GM12878 (cell line): Measurements from ENCODE around the gene ATF7. TPM values are rescaled to one million over a fixed set of nuclear protein-coding genes. Genes with fewer than 3 reads are reported as not detected.

Experiments
- ATAC-seq: fragments of 200-7000 bp; cut with Tn5 transposase; 3 replicates; pipeline ENCODE4 v1.9.1; 2020; ENCODE audit warnings: mild to moderate bottlenecking, moderate library complexity
- BruUV-seq: library from RNA; stranded (reverse); fragments of 400-500 nt; replicated peaks from 2 replicates; lab custom pipeline; 2021; lab: Mats Ljungman, UMichigan
- CTCF ChIA-PET: fragments of 300-600 bp; sonication (Branson Sonifier 250); formaldehyde crosslinking; extraction: SDS; loops from one replicate; lab custom pipeline; 2021; ENCODE audit warnings: inconsistent platforms; lab: Yijun Ruan, JAX
- POLR2A ChIA-PET: fragments of 350-600 bp; formaldehyde crosslinking; extraction: SDS; loops from one replicate; lab custom pipeline; 2021; ENCODE audit warnings: inconsistent platforms; lab: Charles Lee
- RAD21 ChIA-PET: fragments of 300-600 bp; sonication (Branson Sonifier 250); formaldehyde crosslinking; loops from one replicate; lab custom pipeline; 2023; ENCODE audit warnings: antibody characterized with exemption; ENCODE audit not compliant: unreplicated experiment; lab: Charles Lee
- SMC1A ChIA-PET: fragments of 300-600 bp; sonication (Branson Sonifier 250); formaldehyde crosslinking; loops from one replicate; lab custom pipeline; 2023; ENCODE audit not compliant: unreplicated experiment, uncharacterized antibody; lab: Charles Lee
- DNase-seq: peaks from one replicate; pipeline ENCODE4 v3.0.0-alpha.2; 2011; ENCODE audit warnings: low read depth, low spot score
- FAIRE-seq: peaks from 3 replicates; lab custom pipeline; 2011; peaks lifted over from hg19 to GRCh38; lab: Jason Lieb, UNC
- H2AFZ ChIP-seq: 2 replicates; pipeline ENCODE4 v1.6.0; 2011; ENCODE audit warnings: low read depth, low read length, control low read depth; ENCODE audit not compliant: control insufficient read depth
- H3K27ac ChIP-seq: 2 replicates; pipeline ENCODE4 v1.5.1; 2011; ENCODE audit warnings: control low read depth; ENCODE audit not compliant: control insufficient read depth, insufficient read depth
- H3K27me3 ChIP-seq, 2 experiments: replicated peaks in 1 of 2; 2 replicates each; pipeline versions ENCODE4 v1.6.0 to v1.6.1; 2011; ENCODE audit warnings: low read length in 1 of 2; ENCODE audit not compliant: control insufficient read depth in 2 of 2, insufficient read depth in 2 of 2
- H3K36me3 ChIP-seq, 2 experiments: 2 replicates each; pipeline ENCODE4 v1.5.1; 2011; ENCODE audit warnings: low read length in 1 of 2; ENCODE audit not compliant: control insufficient read depth in 2 of 2, insufficient read depth in 2 of 2
- H3K4me1 ChIP-seq: 2 replicates; pipeline ENCODE4 v1.6.1; 2011; ENCODE audit warnings: mild to moderate bottlenecking, low read length, moderate library complexity, mixed read lengths; ENCODE audit not compliant: control insufficient read depth, insufficient read depth
- H3K4me2 ChIP-seq: 2 replicates; pipeline ENCODE4 v1.6.0; 2011; ENCODE audit warnings: control low read depth; ENCODE audit not compliant: control insufficient read depth, insufficient read depth
- H3K4me3 ChIP-seq: fragments of 200-600 bp; sonication (generic); 2 replicates; pipeline ENCODE4 v1.5.1; 2016
- H3K79me2 ChIP-seq: 2 replicates; pipeline ENCODE4 v1.6.0; 2011; ENCODE audit warnings: low read length; ENCODE audit not compliant: control insufficient read depth, insufficient read depth
- H3K9ac ChIP-seq: 2 replicates; pipeline ENCODE4 v1.8.0; 2011; ENCODE audit warnings: low read length, control low read depth, mixed read lengths; ENCODE audit not compliant: control insufficient read depth, insufficient read depth
- H3K9me3 ChIP-seq: replicated peaks from 3 replicates; pipeline ENCODE4 v1.5.1; 2011; ENCODE audit warnings: mild to moderate bottlenecking, low read length; ENCODE audit not compliant: control insufficient read depth, insufficient read depth
- H4K20me1 ChIP-seq: 2 replicates; pipeline ENCODE4 v1.6.0; 2011; ENCODE audit not compliant: control insufficient read depth, insufficient read depth
- SREBF2 ChIP-seq: IDR thresholded peaks from 2 replicates; pipeline ENCODE4 v1.6.1; 2012; ENCODE audit warnings: mild to moderate bottlenecking, low read length
- SRF ChIP-seq, 2 experiments: IDR thresholded peaks; 2 replicates each; pipeline ENCODE4 v1.6.1; 2011; ENCODE audit warnings: low read depth in 2 of 2, low read length in 2 of 2, mild to moderate bottlenecking in 1 of 2, moderate library complexity in 1 of 2
- ZNF207 ChIP-seq: fragments of 450-650 bp; IDR thresholded peaks from 2 replicates; pipeline ENCODE4 v1.6.1; 2014; ENCODE audit warnings: antibody characterized with exemption, mild to moderate bottlenecking, borderline replicate concordance
- WGBS: methylation state at CpG from one replicate; pipeline ENCODE4 v1.1.6; 2016; ENCODE audit warnings: low lambda C conversion rate; ENCODE audit not compliant: insufficient replicate concordance, insufficient coverage; ENCODE audit errors: missing lambda C conversion rate; 5-methylcytosine and 5-hydroxymethylcytosine counted together
- in situ Hi-C: fragments of 300-500 bp; cut with MboI; formaldehyde crosslinking; loops from 9 replicates; pipeline ENCODE4 v1.14.3; 2018; ENCODE audit warnings: mixed read lengths
- intact Hi-C: fragments of 100-400 bp; cut with micrococcal nuclease; formaldehyde crosslinking; loops from one replicate; pipeline ENCODE4 v1.14.2; 2022; ENCODE audit not compliant: unreplicated experiment
- polyA plus RNA-seq, 11 experiments: library from polyadenylated mRNA; depleted of rRNA in 4 of 11; unstranded in 6 of 11; stranded (reverse) in 5 of 11; fragments of >200 nt; fragmentation: Nextera tagmentation in 4 of 11; fragmentation: Illumina TruSeq in 1 of 11; extraction: Ambion mirVana in 4 of 11; extraction: Trizol in 1 of 11; gene quantifications; 1 replicate in 1 of 11; 2 replicates in 10 of 11; pipeline versions ENCODE4 v1.2.1 to v1.2.3, GENCODE V29; 2011 to 2016; ENCODE audit warnings: inconsistent platforms in 2 of 11, missing spikeins in 2 of 11, low read depth in 1 of 11
- total RNA-seq, 4 experiments: library from RNA; depleted of rRNA in 3 of 4; stranded (reverse); fragments of >200 nt in 3 of 4; fragmentation: Illumina TruSeq in 1 of 4; extraction: Trizol in 1 of 4; gene quantifications; 2 replicates each; pipeline versions ENCODE4 v1.2.1 to v1.2.3, GENCODE V29; 2013 to 2021
- TF ChIP-seq, protein P1 (sequence below): fragments of 450-650 bp; IDR thresholded peaks from 2 replicates; pipeline ENCODE4 v1.6.1; 2017; ENCODE audit warnings: mild to moderate bottlenecking, low read depth, inconsistent platforms; ENCODE audit not compliant: poor library complexity, severe bottlenecking

Gene ATF7
- total and polyA plus RNA-seq, 10 of the 15 experiments (the other 5 are each of a cell fraction or from before 2014, with no cell fraction given), result 9.1 to 30.7 (median 21.8) TPM

- SMC1A ChIA-PET, result interaction anchor here (1.4 kb wide), 1 partner anchor 15 kb away, joined by 3 read pairs; no protein-coding TSS in a partner anchor
- Histone ChIP-seq H3K27me3 (no peaks in the 10 kb centered on the region), H2AFZ (no peak overlapping the region), H3K4me2 (peak overlapping the region; percentile 26; the same call in 1 of the 2 replicates)
- DNase-seq, result no peak
- 0% methylated on average over 1 of the region's 1 CpG for WGBS
- TF ChIP-seq SRF (IDR thresholded peaks at IDR 0.05; ENCODE audit: low read depth in 2 of 2, low read length in 2 of 2), result no peak
- TF ChIP-seq ZNF207, result no peak
- TF ChIP-seq SREBF2, result no peak
- TF ChIP-seq, protein P1, sequence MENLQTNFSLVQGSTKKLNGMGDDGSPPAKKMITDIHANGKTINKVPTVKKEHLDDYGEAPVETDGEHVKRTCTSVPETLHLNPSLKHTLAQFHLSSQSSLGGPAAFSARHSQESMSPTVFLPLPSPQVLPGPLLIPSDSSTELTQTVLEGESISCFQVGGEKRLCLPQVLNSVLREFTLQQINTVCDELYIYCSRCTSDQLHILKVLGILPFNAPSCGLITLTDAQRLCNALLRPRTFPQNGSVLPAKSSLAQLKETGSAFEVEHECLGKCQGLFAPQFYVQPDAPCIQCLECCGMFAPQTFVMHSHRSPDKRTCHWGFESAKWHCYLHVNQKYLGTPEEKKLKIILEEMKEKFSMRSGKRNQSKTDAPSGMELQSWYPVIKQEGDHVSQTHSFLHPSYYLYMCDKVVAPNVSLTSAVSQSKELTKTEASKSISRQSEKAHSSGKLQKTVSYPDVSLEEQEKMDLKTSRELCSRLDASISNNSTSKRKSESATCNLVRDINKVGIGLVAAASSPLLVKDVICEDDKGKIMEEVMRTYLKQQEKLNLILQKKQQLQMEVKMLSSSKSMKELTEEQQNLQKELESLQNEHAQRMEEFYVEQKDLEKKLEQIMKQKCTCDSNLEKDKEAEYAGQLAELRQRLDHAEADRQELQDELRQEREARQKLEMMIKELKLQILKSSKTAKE, result no peak
- TF ChIP-seq, all 136 proteins: peak for 0
- ATAC-seq, result no peak
- Histone ChIP-seq H3K4me3 (no peak overlapping the region), H3K79me2 (peaks cover 4% of the 10 kb centered on the region), H3K4me1 (peaks cover 18% of the 10 kb centered on the region), H3K36me3 (no peaks in the 10 kb centered on the region), H3K9ac (no peak overlapping the region), H3K9me3 (no peaks in the 10 kb centered on the region), H4K20me1 (no peaks in the 10 kb centered on the region), H3K27ac (no peak overlapping the region)
- intact Hi-C loops, result no loop called here
- BruUV-seq, result no TSS peak
- in situ Hi-C loops, result no loop called here
- CTCF ChIA-PET, result interaction anchor here (1.0 to 1.4 kb wide), 3 partner anchors 143 to 250 kb away, joined by 3 to 4 read pairs (median 3); no protein-coding TSS in a partner anchor
- FAIRE-seq, result no peak
- POLR2A ChIA-PET, result interaction anchor here (0.6 to 1.4 kb wide), 3 partner anchors 14 to 316 kb away, joined by 3 to 4 read pairs (median 3); partner anchors contain the start of genes CSAD and ZNF740
- RAD21 ChIA-PET, result interaction anchor here (1.0 kb wide), 1 partner anchor 175 kb away, joined by 3 read pairs; the partner anchor contains the start of gene AAAS
Observed at GRCh38 chr12:53496752-53497032, 129.5 kb downstream of the ATF7 start.
